ENCODE results near the gene CLN6.

DNA sequence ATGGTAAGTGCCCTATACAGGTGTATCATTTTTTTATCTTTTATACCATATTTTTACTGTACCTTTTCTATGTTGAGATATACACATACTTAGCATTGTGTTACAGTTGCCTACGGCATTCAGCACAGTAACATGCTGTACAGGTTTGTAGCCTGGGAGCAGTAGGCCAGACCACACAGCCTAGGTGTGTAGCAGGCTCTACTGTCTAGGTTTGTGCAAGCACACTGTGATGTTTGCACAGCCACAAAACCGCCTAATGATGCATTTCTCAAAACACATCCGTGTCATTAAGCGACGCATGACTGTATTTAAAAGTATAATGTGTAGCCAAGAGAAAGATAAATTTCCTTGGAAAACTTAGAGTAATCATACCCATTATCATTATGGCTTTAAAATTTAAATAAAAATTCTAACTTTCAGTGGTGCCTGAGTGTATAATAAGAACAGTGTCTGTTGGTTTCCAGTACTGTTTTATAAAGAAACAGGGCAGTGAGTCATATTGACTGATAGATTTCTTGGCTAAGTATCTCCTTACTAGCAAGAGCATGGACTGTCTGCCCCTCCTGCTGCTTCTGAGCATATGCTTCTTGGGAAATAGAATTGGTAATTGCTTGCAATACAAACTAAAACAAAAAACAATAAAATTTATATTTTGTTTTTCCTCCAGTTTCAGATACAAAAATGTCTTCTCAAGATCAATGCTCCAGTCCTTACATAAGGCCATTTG lies 42.7 kb downstream of the CLN6 start:
- TF ChIP-seq, protein P1, sequence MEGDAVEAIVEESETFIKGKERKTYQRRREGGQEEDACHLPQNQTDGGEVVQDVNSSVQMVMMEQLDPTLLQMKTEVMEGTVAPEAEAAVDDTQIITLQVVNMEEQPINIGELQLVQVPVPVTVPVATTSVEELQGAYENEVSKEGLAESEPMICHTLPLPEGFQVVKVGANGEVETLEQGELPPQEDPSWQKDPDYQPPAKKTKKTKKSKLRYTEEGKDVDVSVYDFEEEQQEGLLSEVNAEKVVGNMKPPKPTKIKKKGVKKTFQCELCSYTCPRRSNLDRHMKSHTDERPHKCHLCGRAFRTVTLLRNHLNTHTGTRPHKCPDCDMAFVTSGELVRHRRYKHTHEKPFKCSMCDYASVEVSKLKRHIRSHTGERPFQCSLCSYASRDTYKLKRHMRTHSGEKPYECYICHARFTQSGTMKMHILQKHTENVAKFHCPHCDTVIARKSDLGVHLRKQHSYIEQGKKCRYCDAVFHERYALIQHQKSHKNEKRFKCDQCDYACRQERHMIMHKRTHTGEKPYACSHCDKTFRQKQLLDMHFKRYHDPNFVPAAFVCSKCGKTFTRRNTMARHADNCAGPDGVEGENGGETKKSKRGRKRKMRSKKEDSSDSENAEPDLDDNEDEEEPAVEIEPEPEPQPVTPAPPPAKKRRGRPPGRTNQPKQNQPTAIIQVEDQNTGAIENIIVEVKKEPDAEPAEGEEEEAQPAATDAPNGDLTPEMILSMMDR (IDR thresholded peaks at IDR 0.05) = no peak
- no peak for TF ChIP-seq ZFX (IDR thresholded peaks at IDR 0.05; ENCODE audit: borderline replicate concordance)
